ENCODE results near the gene EBF4. TPM values are rescaled to one million over a fixed set of nuclear protein-coding genes. Genes with fewer than 3 reads are reported as not detected.

The EBF4 gene
- total and polyA plus RNA-seq, 12 donors: 1.6 to 29.7 (median 10.2) TPM

DNA sequence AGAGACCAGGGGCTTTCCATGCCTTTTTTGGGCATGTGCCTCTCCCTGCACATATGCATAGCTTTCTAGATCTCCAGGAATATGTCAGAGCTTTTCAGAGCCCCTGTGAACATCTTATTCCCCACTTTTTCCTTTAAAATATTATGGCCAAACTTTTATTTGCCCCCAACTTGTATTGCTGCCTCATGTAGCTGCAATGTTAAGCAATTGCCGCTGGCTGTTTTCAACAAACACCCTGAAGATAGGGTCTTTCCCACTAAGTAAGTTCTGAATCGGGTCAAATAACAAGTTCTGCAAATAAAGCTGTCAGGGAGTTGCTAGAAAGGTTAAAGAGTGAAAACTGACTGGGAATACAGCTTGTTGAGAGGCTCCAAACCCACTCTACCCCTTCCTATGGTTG lies 42.3 kb downstream of the EBF4 start:
- WGBS, 4 donors: 83 to 93% (median 88%) methylated on average over 2 of the region's 2 CpGs
- Histone ChIP-seq H3K27me3 (no peaks in the 10 kb centered on the region), H3K27ac (no peak overlapping the region), H3K4me1 (replicated peaks in 1 of 2) (no peaks in the 10 kb centered on the region), H3K36me3 (replicated peaks in 1 of 2) (no peaks in the 10 kb centered on the region), H3K4me3 (no peak overlapping the region), H3K9me3 (replicated peaks in 1 of 3) (peaks cover 0 to 5% (median 0%) of the 10 kb centered on the region in 3 donors)
- DNase-seq: no peak
- intact Hi-C loops (cut with DNase I): no loop called here
- no peak for TF ChIP-seq POLR2A (IDR thresholded peaks at IDR 0.05)
- TF ChIP-seq, protein P1, sequence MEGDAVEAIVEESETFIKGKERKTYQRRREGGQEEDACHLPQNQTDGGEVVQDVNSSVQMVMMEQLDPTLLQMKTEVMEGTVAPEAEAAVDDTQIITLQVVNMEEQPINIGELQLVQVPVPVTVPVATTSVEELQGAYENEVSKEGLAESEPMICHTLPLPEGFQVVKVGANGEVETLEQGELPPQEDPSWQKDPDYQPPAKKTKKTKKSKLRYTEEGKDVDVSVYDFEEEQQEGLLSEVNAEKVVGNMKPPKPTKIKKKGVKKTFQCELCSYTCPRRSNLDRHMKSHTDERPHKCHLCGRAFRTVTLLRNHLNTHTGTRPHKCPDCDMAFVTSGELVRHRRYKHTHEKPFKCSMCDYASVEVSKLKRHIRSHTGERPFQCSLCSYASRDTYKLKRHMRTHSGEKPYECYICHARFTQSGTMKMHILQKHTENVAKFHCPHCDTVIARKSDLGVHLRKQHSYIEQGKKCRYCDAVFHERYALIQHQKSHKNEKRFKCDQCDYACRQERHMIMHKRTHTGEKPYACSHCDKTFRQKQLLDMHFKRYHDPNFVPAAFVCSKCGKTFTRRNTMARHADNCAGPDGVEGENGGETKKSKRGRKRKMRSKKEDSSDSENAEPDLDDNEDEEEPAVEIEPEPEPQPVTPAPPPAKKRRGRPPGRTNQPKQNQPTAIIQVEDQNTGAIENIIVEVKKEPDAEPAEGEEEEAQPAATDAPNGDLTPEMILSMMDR (IDR thresholded peaks at IDR 0.05): no peak

DNA sequence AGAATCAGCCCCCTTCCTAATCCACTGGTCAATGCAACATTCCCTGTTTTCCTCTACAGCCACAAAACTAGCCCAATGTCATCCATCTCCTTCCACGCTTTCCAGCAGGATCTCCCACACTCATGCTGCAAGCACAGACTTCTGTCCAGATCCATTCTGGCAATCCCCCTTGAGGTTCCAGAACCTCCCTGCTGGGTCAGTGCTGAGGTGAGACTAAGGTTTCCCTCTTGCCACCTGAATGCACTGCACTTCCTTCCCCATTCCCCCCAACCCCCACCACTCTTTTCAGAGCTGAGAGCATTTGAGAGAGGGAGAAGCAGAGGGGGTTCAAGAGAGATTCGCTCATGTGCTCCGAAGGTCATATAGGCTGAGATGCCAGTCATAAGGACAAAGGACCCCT lies 43.9 kb downstream of the EBF4 start:
- Histone ChIP-seq H3K4me1 (replicated peaks in 1 of 2) (no peaks in the 10 kb centered on the region), H3K9me3 (replicated peaks in 1 of 3) (peaks cover 0 to 5% (median 0%) of the 10 kb centered on the region in 3 donors), H3K4me3 (no peak overlapping the region), H3K27me3 (no peaks in the 10 kb centered on the region), H3K27ac (no peak overlapping the region), H3K36me3 (replicated peaks in 1 of 2) (no peaks in the 10 kb centered on the region)
- WGBS, 4 donors: 93 to 100% (median 97%) methylated on average over 3 of the region's 3 CpGs
- intact Hi-C loops (cut with DNase I): no loop called here
- no peak for DNase-seq
- TF ChIP-seq, protein P1 (IDR thresholded peaks at IDR 0.05): no peak
- no peak for TF ChIP-seq POLR2A (IDR thresholded peaks at IDR 0.05)

DNA sequence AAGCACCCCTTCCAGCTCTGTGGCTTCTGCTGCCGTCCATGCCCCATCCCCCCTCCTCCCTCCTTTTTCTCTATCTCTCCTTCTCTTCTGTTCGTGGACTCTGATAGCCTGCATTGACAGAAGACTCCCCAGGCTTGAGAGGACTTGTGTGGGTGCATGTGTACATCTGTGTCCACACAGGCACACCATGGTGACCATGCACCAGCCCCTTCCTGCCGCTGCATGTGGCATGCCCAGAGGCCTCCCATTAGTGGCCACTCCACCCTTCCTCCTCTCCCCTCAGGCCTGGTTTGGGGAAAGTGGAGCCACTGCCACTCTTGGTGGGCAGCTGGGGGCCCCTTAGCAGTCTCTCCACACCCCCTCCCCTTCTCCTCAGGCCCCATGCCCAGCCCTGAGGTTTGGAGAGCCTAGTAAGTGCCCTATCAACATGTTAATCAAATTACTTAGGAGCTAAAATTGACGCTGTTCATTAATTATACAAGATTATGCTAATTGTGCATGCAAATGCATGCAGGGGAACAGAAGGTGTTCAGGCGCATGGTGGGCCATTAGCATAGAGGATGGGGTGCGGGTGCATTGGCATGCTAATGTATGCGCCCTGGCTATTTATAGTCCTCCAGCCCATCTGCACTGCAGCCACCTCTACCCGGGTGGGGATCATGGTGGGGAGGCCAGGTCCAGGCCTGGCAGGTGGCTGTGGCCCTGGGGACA lies 45.9 kb downstream of the EBF4 start:
- DNase-seq: no peak
- Histone ChIP-seq H3K27ac (no peak overlapping the region), H3K36me3 (replicated peaks in 1 of 2) (no peaks in the 10 kb centered on the region), H3K9me3 (replicated peaks in 1 of 3) (no peaks in the 10 kb centered on the region), H3K27me3 (no peaks in the 10 kb centered on the region), H3K4me1 (replicated peaks in 1 of 2) (no peaks in the 10 kb centered on the region), H3K4me3 (no peak overlapping the region)
- TF ChIP-seq, protein P1 (IDR thresholded peaks at IDR 0.05): no peak
- no peak for TF ChIP-seq POLR2A (IDR thresholded peaks at IDR 0.05)
- intact Hi-C loops (cut with DNase I): no loop called here
- 73 to 82% (median 77%) methylated on average over 7 to 8 of the region's 8 CpGs for WGBS, 4 donors

DNA sequence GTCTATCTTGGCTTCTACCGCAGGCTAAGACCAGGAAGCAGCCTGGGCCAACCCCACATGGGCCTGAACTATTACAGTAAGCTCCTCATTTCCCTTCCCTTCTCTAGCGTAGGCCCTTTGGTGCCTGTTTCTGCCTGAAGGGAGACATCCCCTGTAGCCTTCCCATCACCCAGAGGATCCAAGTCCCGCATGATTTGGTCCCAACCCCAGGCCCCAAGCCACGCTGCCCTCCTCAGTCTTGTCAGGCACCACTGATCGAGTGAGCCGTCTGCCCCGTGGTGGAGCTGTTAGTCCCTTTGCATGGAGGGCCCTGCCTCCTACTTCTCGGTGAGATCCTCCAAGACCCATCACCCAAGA lies 46.4 kb downstream of the EBF4 start:
- no peaks in the 10 kb centered on the region for H3K9me3 ChIP-seq (replicated peaks in 1 of 3)
- intact Hi-C loops (cut with DNase I): no loop called here
- 74 to 86% (median 85%) methylated on average over 5 to 8 of the region's 8 CpGs for WGBS, 4 donors
- no peaks in the 10 kb centered on the region for H3K36me3 ChIP-seq (replicated peaks in 1 of 2)
- no peak overlapping the region for H3K4me3 ChIP-seq
- H3K4me1 ChIP-seq (replicated peaks in 1 of 2): no peaks in the 10 kb centered on the region
- no peak overlapping the region for H3K27ac ChIP-seq
- no peak for DNase-seq
- no peak for TF ChIP-seq POLR2A (IDR thresholded peaks at IDR 0.05)
- TF ChIP-seq, protein P1 (IDR thresholded peaks at IDR 0.05): no peak
- no peaks in the 10 kb centered on the region for H3K27me3 ChIP-seq
